Measurements from ENCODE around the gene ARPP21.

- TF ChIP-seq, protein P1, sequence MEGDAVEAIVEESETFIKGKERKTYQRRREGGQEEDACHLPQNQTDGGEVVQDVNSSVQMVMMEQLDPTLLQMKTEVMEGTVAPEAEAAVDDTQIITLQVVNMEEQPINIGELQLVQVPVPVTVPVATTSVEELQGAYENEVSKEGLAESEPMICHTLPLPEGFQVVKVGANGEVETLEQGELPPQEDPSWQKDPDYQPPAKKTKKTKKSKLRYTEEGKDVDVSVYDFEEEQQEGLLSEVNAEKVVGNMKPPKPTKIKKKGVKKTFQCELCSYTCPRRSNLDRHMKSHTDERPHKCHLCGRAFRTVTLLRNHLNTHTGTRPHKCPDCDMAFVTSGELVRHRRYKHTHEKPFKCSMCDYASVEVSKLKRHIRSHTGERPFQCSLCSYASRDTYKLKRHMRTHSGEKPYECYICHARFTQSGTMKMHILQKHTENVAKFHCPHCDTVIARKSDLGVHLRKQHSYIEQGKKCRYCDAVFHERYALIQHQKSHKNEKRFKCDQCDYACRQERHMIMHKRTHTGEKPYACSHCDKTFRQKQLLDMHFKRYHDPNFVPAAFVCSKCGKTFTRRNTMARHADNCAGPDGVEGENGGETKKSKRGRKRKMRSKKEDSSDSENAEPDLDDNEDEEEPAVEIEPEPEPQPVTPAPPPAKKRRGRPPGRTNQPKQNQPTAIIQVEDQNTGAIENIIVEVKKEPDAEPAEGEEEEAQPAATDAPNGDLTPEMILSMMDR (IDR thresholded peaks at IDR 0.05; ENCODE audit: extremely low read depth in 1 of 2, insufficient read depth in 1 of 2, low read depth in 1 of 2, low read length in 2 of 2): no peak
- no peak for TF ChIP-seq POLR2AphosphoS5 (IDR thresholded peaks at IDR 0.05; ENCODE audit: insufficient read depth, low read depth, low read length)
Observed at GRCh38 chr3:35790764-35791163, 151.4 kb downstream of the ARPP21 start.

Data from endothelial cell of umbilical vein (primary cell).